Heart right ventricle (tissue), 16 donors: Measurements from ENCODE around the gene AP1G1. TPM values are rescaled to one million over a fixed set of nuclear protein-coding genes. Genes with fewer than 3 reads are reported as not detected.

Experiments used
- ATAC-seq, 8 donors: fragments of 200-7000 bp; cut with Tn5 transposase; one replicate each; pipeline ENCODE4 v1.9.1; 2020; ENCODE audit warnings: mild to moderate bottlenecking in 8 of 8, moderate library complexity in 8 of 8, moderate number of reproducible peaks in 1 of 8
- DNase-seq, 2 donors: peaks; one replicate each; pipeline ENCODE4 v3.0.0-alpha.2; 2020
- H3K27ac ChIP-seq, 10 donors: fragments of 200-600 bp; sonication (generic) in 2 of 10; one replicate each; pipeline versions ENCODE4 v1.5.0 to v1.8.0; 2020 to 2022; ENCODE audit warnings: mild to moderate bottlenecking in 3 of 10
- H3K27me3 ChIP-seq, 7 donors: fragments of 200-600 bp; one replicate each; pipeline ENCODE4 v1.8.0; 2021 to 2022; ENCODE audit warnings: mild to moderate bottlenecking in 2 of 7
- H3K36me3 ChIP-seq, 9 donors: fragments of 200-600 bp; sonication (generic) in 1 of 9; one replicate each; pipeline versions ENCODE4 v1.5.0 to v1.8.0; 2020 to 2022; ENCODE audit warnings: mild to moderate bottlenecking in 2 of 9
- H3K4me1 ChIP-seq, 9 donors: fragments of 200-600 bp; sonication (generic) in 1 of 9; one replicate each; pipeline versions ENCODE4 v1.5.0 to v1.8.0; 2020 to 2022; ENCODE audit warnings: mild to moderate bottlenecking in 4 of 9
- H3K4me3 ChIP-seq, 10 donors: fragments of 200-600 bp; sonication (generic) in 2 of 10; one replicate each; pipeline versions ENCODE4 v1.5.0 to v1.8.0; 2020 to 2022; ENCODE audit warnings: mild to moderate bottlenecking in 7 of 10, moderate library complexity in 2 of 10
- H3K9me3 ChIP-seq, 11 donors: fragments of 200-600 bp in 10 of 11; sonication (generic) in 2 of 11; one replicate each; pipeline versions ENCODE4 v1.5.0 to v1.8.0; 2013 to 2022; ENCODE audit warnings: mild to moderate bottlenecking in 2 of 11, control low read depth in 1 of 11, moderate library complexity in 1 of 11
- WGBS, 2 donors: extraction: QIAGEN DNeasy Blood & Tissue Kit; methylation state at CpG; one replicate each; pipeline ENCODE4 v1.1.7; 2013; ENCODE audit warnings: inconsistent platforms in 1 of 2; 5-methylcytosine and 5-hydroxymethylcytosine counted together
- intact Hi-C, 10 donors: fragments of 100-400 bp; cut with DNase I; formaldehyde crosslinking; loops; one replicate each; pipeline versions ENCODE4 v1.11.1 to v1.14.2; 2022
- polyA plus RNA-seq, 2 donors: library from polyadenylated mRNA; stranded (reverse); fragments of 200-250 nt; gene quantifications; one replicate each; pipeline ENCODE4 v1.2.3, GENCODE V29; 2013
- total RNA-seq, 10 donors: library from RNA; stranded (reverse); fragmentation: NEBNext Ultra II Directional in 3 of 10; extraction: Animal tissue kit (Norgen Biotek cat#: 25700) in 3 of 10; gene quantifications; one replicate each; pipeline versions ENCODE4 v1.2.1 to v1.2.4, GENCODE V29; 2021 to 2023
- TF ChIP-seq, protein P1 (sequence below), 9 donors: fragments of 200-600 bp; sonication (generic) in 2 of 9; IDR thresholded peaks; one replicate each; pipeline versions ENCODE4 v1.5.0 to v1.8.0; 2021 to 2022; ENCODE audit warnings: antibody characterized with exemption in 9 of 9, mild to moderate bottlenecking in 5 of 9, moderate library complexity in 1 of 9
- donor health status: Arrhythmogenic right ventricular cardiomyopathy.
- donor health status: ischemic (EF 13 %, LVEDD 7.1; RV severe dilation, severe dysfunction).
- donor health status: healthy with polysubstance abuse.
- donor health status: DM: no; HTN: yes; CAD: no.
- donor health status: DM: no; HTN: no; CAD: no.
- donor health status: ischemic (EF 25% LVEDD 6.9; RV normal size, moderate dysfunction).
- donor health status: ischemic (EF 25% LVEDD 5.7; RV mildly dilated, moderate dysfunction).
- donor health status: healthy.
- donor health status: DM: yes; HTN: yes; CAD: no.
- donor health status: Ischemic cardiomyopathy.
- donor health status: ischemic (EF 35%, LVEDD 5.7; RV mildly dilated, moderate dysfunction).
- donor health status: nonischemic (EF 11% LVEDD 7.7; RV severe dilation, severe dysfunction).
- donor health status: DM: yes; HTN: yes; CAD: no.
- donor health status: PGD.
- donor health status: ischemic (EF 29% LVEDD 5.4; RV normal size, mild dysfunction).
- donor health status: nonischemic (EF 23%, LVEDD 6.1; RV moderate dilation, normal function).

The AP1G1 gene
- total and polyA plus RNA-seq, 12 donors = 12.4 to 53.7 (median 36.1) TPM

DNA sequence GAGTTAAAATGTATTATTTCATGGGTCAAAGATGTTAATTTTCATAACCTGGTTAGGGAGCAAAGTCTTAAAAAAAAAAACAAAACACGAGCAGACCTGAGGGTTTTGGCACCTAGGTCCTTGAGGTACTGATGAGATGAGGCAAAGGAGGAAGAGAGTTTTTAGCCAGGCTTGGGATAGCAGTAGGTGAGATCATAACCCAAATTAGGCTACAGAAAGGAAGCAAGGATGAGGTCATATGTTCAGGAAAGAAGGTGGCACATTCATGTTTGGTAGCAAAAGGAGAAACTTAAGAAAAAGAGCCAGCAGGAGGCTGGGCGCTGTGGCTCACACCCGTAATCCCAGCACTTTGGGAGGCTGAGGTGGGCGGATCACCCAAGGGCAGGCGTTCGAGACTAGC lies 40.0 kb upstream of the AP1G1 start:
- peaks cover 0 to 60% (median 29%) of the 10 kb centered on the region in 9 donors for H3K36me3 ChIP-seq
- H3K4me3 ChIP-seq = no peak overlapping the region
- no peak overlapping the region for H3K27ac ChIP-seq
- H3K9me3 ChIP-seq = no peaks in the 10 kb centered on the region
- WGBS, 2 donors = 89 to 91% methylated on average over 6 of the region's 6 CpGs
- H3K4me1 ChIP-seq = peaks cover 0 to 41% (median 22%) of the 10 kb centered on the region in 9 donors
- intact Hi-C loops = loop anchor here in 3 of 10 donors (5.0 to 10.0 kb wide), 3 partner anchors 34 to 64 kb away; partner anchors contain the start of genes AP1G1 (in 2 of the 3) and ZNF821 (in 1 of the 3)
- ATAC-seq (no peak), DNase-seq (no peak)
- TF ChIP-seq, protein P1, sequence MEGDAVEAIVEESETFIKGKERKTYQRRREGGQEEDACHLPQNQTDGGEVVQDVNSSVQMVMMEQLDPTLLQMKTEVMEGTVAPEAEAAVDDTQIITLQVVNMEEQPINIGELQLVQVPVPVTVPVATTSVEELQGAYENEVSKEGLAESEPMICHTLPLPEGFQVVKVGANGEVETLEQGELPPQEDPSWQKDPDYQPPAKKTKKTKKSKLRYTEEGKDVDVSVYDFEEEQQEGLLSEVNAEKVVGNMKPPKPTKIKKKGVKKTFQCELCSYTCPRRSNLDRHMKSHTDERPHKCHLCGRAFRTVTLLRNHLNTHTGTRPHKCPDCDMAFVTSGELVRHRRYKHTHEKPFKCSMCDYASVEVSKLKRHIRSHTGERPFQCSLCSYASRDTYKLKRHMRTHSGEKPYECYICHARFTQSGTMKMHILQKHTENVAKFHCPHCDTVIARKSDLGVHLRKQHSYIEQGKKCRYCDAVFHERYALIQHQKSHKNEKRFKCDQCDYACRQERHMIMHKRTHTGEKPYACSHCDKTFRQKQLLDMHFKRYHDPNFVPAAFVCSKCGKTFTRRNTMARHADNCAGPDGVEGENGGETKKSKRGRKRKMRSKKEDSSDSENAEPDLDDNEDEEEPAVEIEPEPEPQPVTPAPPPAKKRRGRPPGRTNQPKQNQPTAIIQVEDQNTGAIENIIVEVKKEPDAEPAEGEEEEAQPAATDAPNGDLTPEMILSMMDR (IDR thresholded peaks at IDR 0.05) = no peak
- no peaks in the 10 kb centered on the region for H3K27me3 ChIP-seq

DNA sequence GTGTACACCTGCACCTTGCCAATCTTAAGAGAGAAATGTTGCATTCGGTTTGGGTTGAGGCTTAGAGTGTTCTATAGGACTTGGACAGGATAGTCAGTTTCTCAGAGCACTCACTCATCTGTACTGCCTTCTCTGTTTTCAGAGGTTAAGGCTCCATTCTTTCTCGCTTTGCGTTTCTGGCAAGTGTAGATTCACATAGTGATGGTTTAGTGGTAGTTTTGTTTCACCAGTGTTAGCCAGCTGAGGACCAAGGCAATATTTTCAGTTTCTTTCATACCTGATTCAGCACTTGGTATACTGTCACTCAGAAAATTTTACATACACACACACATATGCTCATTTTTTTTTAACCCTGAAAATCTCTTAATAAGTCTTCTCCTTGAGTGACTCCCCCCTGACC lies 38.5 kb upstream of the AP1G1 start:
- intact Hi-C loops = loop anchor here in 3 of 10 donors (5.0 to 10.0 kb wide), 3 partner anchors 35 to 62 kb away; partner anchors contain the start of genes AP1G1 (in 2 of the 3) and ZNF821 (in 1 of the 3)
- ATAC-seq = no peak
- Histone ChIP-seq H3K4me1 (peaks cover 0 to 33% (median 22%) of the 10 kb centered on the region in 9 donors), H3K36me3 (peaks cover 0 to 46% (median 28%) of the 10 kb centered on the region in 9 donors), H3K9me3 (no peaks in the 10 kb centered on the region), H3K27me3 (no peaks in the 10 kb centered on the region), H3K27ac (peak overlapping the region in 2 of 10 donors; percentile 93 to 97), H3K4me3 (peak overlapping the region in 8 of 10 donors; percentile 91 to 100 (median 99))
- TF ChIP-seq, protein P1 (IDR thresholded peaks at IDR 0.05) = no peak
- DNase-seq = no peak
- WGBS, 2 donors = 67 to 72% methylated on average over 3 of the region's 3 CpGs

DNA sequence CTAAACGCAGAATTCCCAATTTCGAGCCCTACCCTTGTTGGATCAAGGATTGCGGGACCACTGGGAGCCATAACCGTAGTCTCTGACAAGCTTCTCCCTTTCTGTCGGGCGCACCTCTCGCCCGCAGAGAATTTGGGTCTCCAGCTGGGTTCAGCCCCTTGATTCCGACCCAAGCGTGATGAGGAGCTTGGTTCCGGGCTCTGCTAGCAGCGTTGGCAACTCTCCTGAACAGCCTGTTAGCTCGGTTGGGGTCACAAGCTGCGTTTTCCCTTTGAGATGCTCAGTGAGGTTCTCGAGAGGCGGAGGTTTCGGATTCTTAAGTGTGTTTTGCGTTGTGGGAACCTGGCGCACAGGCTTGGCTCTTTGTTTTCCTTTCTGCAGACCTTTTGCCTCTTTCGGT lies 37.8 kb upstream of the AP1G1 start:
- Histone ChIP-seq H3K9me3 (no peaks in the 10 kb centered on the region), H3K27ac (peak overlapping the region; percentile 64 to 97 (median 91)), H3K27me3 (no peaks in the 10 kb centered on the region), H3K4me3 (peak overlapping the region; percentile 83 to 100 (median 99)), H3K36me3 (peaks cover 0 to 39% (median 21%) of the 10 kb centered on the region in 9 donors), H3K4me1 (peaks cover 0 to 33% (median 22%) of the 10 kb centered on the region in 9 donors)
- intact Hi-C loops = loop anchor here in 3 of 10 donors (5.0 to 10.0 kb wide), 3 partner anchors 36 to 62 kb away; partner anchors contain the start of genes AP1G1 (in 2 of the 3) and ZNF821 (in 1 of the 3)
- DNase-seq (no peak), ATAC-seq (peak in 4 of 8 donors; percentile 3 to 9 (median 5))
- TF ChIP-seq, protein P1 (IDR thresholded peaks at IDR 0.05) = no peak
- WGBS, 2 donors = 0 to 1% methylated on average over 20 of the region's 20 CpGs

DNA sequence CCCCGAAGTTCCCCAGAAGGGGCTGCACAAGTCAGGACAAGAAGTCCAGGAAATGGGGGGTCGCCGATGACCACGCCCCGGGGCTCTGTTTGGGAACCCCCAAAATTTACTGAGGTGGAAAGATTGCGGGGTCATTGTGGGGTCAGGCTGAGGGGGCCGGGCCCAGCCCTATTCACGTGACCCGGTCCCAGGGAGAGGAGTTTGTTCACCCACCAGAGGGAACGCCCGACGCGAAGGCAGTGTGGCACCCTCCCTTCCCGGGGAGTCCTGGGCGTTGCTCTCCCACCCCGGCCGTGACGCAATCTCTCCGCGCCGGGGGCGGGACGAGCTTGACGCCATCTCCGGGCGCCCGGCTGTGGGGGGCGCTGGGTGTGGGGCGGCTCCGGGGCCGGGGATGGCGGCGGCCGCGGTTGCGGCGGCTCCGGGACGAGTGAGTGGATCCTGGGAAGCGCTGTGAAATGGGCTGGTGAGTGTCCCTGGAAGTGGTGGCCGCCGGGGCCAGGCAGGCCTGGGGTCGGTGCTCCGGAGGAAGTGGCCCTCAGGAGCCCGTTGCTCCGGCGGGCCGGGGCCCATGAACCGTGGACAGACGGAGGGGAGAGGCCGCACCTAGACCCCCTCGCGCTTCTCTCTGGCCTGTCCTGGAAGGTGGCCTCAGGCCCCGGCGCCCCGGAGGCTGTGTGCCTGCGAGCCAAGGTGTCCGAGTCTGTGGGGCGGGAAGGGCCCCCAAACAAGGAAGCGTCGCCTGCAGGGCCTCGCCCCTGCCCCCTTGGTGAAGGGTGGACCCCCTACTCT lies 37.2 kb upstream of the AP1G1 start, which contains the start of gene ATXN1L:
Gene ATXN1L, plus strand, starts transcription at position 338 of the 792 bp plus-strand sequence. CDS start 3,765 bp downstream, outside the sequence.
- no peaks in the 10 kb centered on the region for H3K27me3 ChIP-seq
- no peaks in the 10 kb centered on the region for H3K9me3 ChIP-seq
- peaks cover 0 to 33% (median 17%) of the 10 kb centered on the region in 9 donors for H3K36me3 ChIP-seq
- H3K4me1 ChIP-seq = peaks cover 0 to 33% (median 22%) of the 10 kb centered on the region in 9 donors
- intact Hi-C loops = loop anchor here in 4 of 10 donors (1.0 to 10.0 kb wide), 6 partner anchors 19 to 61 kb away; partner anchors contain the start of genes AP1G1 (in 3 of the 4) and ZNF821 (in 1 of the 4)
- peak within 1 kb of the TSS; percentile 83 to 100 (median 99) for H3K4me3 ChIP-seq
- 0 to 1% methylated on average over 52 to 62 of the region's 62 CpGs for WGBS, 2 donors
- H3K27ac ChIP-seq = peak within 1 kb of the TSS; percentile 64 to 97 (median 91)
- ATAC-seq (peak; percentile 97 to 98 (median 98)), DNase-seq (peak; percentile 89 to 92)
- TF ChIP-seq, protein P1 (IDR thresholded peaks at IDR 0.05) = peak in 2 of 9 donors; percentile 6 to 26
